ENCODE measurements around the gene MAPK1.
"Not testable (repeated sequence)": the region's sequence is repeated elsewhere in the genome, so short reads cannot be mapped to it uniquely, and the experiment has no call there.

MAPK1 gene

DNA sequence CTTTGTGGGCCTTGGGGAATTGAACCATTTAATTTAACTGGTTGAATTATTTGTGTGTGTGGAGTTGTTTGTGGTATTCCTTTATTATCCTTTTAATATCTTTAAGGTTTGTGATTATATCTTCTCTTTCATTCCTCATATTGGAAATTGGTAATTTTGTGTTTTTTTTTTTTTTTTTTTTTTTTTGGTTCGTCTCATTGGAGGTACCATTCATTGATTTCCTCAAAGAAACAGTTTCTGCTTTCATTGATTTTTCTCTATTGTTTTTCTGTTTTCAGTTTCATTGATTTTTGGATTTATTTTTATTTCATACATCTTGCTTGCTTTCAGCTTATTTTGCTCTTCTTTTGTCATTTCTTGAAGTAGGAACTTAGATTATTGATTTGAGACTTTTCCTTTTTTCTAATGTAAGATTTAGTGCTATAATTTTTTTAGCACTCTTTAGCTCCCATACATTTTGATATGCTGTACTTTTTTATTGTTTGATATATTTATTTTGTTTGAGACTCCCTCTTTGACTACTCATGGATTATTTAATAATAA is 31.0 kb upstream of the MAPK1 start:
- H3K27me3 ChIP-seq (ENCODE audit: control insufficient read depth, insufficient read depth, low read length) = no peaks in the 10 kb centered on the region
- H3K36me3 ChIP-seq (ENCODE audit: control insufficient read depth, insufficient read depth, low read length) = no peaks in the 10 kb centered on the region
- H3K4me3 ChIP-seq (ENCODE audit: low read length) = no peak overlapping the region
- H3K9ac ChIP-seq (ENCODE audit: low read length) = no peak overlapping the region
- no peaks in the 10 kb centered on the region for H3K4me1 ChIP-seq (ENCODE audit: control insufficient read depth, insufficient read depth, low read length)
- no peak overlapping the region for H3K27ac ChIP-seq (ENCODE audit: low read depth, low read length)

- Histone ChIP-seq H3K36me3 (ENCODE audit: control insufficient read depth, insufficient read depth, low read length) (no peaks in the 10 kb centered on the region), H3K27ac (ENCODE audit: low read depth, low read length) (no peak overlapping the region), H3K27me3 (ENCODE audit: control insufficient read depth, insufficient read depth, low read length) (no peaks in the 10 kb centered on the region), H3K4me1 (ENCODE audit: control insufficient read depth, insufficient read depth, low read length) (no peaks in the 10 kb centered on the region), H3K9ac (ENCODE audit: low read length) (no peak overlapping the region), H3K4me3 (ENCODE audit: low read length) (no peak overlapping the region)
These were observed 29.6 kb upstream of the MAPK1 start for GRCh38 chr22:21896951-21897513.

GRCh38 chr22:21896275-21896674 is 28.8 kb upstream of the MAPK1 start:
- not testable (repeated sequence) for H3K27ac ChIP-seq (ENCODE audit: low read depth, low read length); H3K4me3 ChIP-seq (ENCODE audit: low read length); H3K9ac ChIP-seq (ENCODE audit: low read length); H3K36me3 ChIP-seq (ENCODE audit: control insufficient read depth, insufficient read depth, low read length); H3K27me3 ChIP-seq (ENCODE audit: control insufficient read depth, insufficient read depth, low read length); H3K4me1 ChIP-seq (ENCODE audit: control insufficient read depth, insufficient read depth, low read length)

GRCh38 chr22:21894799-21895198 is 27.4 kb upstream of the MAPK1 start:
- no peaks in the 10 kb centered on the region for H3K4me1 ChIP-seq (ENCODE audit: control insufficient read depth, insufficient read depth, low read length)
- H3K27ac ChIP-seq (ENCODE audit: low read depth, low read length) = no peak overlapping the region
- H3K36me3 ChIP-seq (ENCODE audit: control insufficient read depth, insufficient read depth, low read length) = no peaks in the 10 kb centered on the region
- H3K9ac ChIP-seq (ENCODE audit: low read length) = no peak overlapping the region
- no peak overlapping the region for H3K4me3 ChIP-seq (ENCODE audit: low read length)
- no peaks in the 10 kb centered on the region for H3K27me3 ChIP-seq (ENCODE audit: control insufficient read depth, insufficient read depth, low read length)

DNA sequence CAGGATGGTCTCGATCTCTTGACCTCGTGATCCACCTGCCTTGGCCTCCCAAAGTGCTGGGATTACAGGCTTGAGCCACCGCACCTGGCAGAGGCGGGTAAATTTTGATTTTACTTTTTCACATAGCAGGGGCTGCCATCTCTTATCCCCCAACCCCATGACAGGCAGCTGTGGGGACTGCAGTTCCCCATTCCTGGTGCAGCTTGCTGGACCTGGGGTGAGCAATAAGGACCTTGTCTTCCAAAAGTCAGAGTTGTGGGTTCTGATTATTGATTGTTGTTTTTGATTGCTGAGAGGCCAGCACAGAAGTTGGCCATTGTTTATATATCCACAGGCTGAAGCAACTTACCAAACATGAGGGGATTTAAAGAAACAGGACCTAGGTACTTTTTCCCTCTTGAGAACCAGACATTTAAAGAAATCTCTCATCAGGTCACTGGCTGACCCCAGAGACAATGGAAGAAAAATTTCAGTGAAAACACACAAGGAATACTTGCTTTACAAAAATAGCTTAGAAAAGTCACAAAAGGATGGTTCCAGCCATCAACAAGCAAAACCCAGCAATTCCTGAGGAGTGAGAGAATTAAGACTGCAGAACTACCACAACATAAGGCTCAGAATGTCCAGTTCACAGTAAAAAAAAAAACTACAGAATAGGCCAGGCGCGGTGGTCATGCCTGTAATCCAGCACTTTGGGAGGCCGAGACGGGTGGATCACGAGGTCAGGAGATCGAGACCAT is 22.0 kb upstream of the MAPK1 start:
- Histone ChIP-seq H3K9ac (ENCODE audit: low read length) (no peak overlapping the region), H3K4me3 (ENCODE audit: low read length) (no peak overlapping the region), H3K4me1 (ENCODE audit: control insufficient read depth, insufficient read depth, low read length) (no peaks in the 10 kb centered on the region), H3K27ac (ENCODE audit: low read depth, low read length) (no peak overlapping the region), H3K27me3 (ENCODE audit: control insufficient read depth, insufficient read depth, low read length) (no peaks in the 10 kb centered on the region), H3K36me3 (ENCODE audit: control insufficient read depth, insufficient read depth, low read length) (no peaks in the 10 kb centered on the region)

GRCh38 chr22:21887841-21888240 is 20.4 kb upstream of the MAPK1 start:
- Histone ChIP-seq H3K9ac (ENCODE audit: low read length) (no peak overlapping the region), H3K27ac (ENCODE audit: low read depth, low read length) (no peak overlapping the region), H3K36me3 (ENCODE audit: control insufficient read depth, insufficient read depth, low read length) (no peaks in the 10 kb centered on the region), H3K27me3 (ENCODE audit: control insufficient read depth, insufficient read depth, low read length) (no peaks in the 10 kb centered on the region), H3K4me1 (ENCODE audit: control insufficient read depth, insufficient read depth, low read length) (no peaks in the 10 kb centered on the region), H3K4me3 (ENCODE audit: low read length) (no peak overlapping the region)

GRCh38 chr22:21883930-21884329 is 16.5 kb upstream of the MAPK1 start:
- H3K27me3 ChIP-seq (ENCODE audit: control insufficient read depth, insufficient read depth, low read length); H3K4me1 ChIP-seq (ENCODE audit: control insufficient read depth, insufficient read depth, low read length); H3K9ac ChIP-seq (ENCODE audit: low read length); H3K36me3 ChIP-seq (ENCODE audit: control insufficient read depth, insufficient read depth, low read length); H3K27ac ChIP-seq (ENCODE audit: low read depth, low read length); H3K4me3 ChIP-seq (ENCODE audit: low read length): not testable (repeated sequence)

DNA sequence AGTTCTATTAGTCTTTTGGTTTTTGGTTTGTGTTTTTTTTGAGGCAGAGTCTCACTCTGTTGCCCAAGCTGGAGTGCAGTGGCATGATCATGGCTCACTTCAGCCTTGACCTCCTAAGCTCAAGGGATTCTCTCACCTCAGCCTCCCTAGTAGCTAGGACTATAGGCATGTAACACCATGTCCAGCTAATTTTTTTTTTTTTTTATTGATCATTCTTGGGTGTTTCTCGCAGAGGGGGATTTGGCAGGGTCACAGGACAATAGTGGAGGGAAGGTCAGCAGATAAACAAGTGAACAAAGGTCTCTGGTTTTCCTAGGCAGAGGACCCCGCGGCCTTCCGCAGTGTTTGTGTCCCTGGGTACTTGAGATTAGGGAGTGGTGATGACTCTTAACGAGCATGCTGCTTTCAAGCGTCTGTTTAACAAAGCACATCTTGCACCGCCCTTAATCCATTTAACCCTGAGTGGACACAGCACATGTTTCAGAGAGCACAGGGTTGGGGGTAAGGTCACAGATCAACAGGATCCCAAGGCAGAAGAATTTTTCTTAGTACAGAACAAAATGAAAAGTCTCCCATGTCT is 15.4 kb upstream of the MAPK1 start:
- not testable (repeated sequence) for H3K4me3 ChIP-seq (ENCODE audit: low read length); H3K9ac ChIP-seq (ENCODE audit: low read length); H3K36me3 ChIP-seq (ENCODE audit: control insufficient read depth, insufficient read depth, low read length); H3K27ac ChIP-seq (ENCODE audit: low read depth, low read length); H3K27me3 ChIP-seq (ENCODE audit: control insufficient read depth, insufficient read depth, low read length); H3K4me1 ChIP-seq (ENCODE audit: control insufficient read depth, insufficient read depth, low read length)

DNA sequence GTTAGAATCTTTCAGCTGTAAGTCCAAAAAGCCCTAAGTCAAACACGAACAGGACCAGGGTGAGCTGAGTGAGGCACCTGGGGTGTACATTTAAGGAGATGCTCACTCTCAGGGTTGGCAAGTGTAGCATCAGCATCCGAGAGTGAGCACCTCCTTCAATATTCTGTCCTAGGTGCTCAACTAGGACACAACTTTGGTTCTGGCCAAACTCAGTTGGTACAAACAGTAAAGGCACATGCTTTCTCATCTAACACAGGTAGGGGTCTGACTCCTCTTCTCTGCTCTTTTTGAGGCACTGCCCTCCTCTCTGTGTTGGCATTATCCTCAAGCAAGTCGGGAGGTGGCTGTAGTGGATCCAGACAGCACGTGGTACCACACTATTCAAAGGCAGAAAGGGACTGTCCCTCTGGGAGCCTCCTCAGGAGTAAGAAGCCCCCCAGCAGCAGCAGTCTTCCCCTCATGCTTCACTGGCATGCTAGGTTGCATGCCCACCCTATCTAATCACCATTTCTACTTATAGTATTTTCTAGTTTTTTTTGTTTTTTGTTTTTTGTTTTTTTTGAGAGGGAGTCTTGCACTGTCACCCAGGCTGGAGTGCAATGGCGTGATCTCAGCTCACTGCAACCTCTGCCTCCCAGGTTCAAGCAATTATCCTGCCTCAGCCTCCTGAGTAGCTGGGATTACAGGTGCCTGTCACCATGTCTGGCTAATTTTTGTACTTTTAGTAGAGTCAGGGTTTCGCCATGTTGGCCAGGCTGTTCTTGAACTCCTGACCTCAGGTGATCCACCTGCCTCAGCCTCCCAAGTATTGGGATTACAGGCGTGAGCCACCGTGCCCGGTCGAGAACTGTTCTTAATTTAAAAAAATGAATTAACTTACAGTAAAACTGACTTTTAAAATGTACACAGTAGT is 14.7 kb upstream of the MAPK1 start:
- H3K4me3 ChIP-seq (ENCODE audit: low read length) = no peak overlapping the region
- H3K27me3 ChIP-seq (ENCODE audit: control insufficient read depth, insufficient read depth, low read length) = no peaks in the 10 kb centered on the region
- no peaks in the 10 kb centered on the region for H3K4me1 ChIP-seq (ENCODE audit: control insufficient read depth, insufficient read depth, low read length)
- no peak overlapping the region for H3K9ac ChIP-seq (ENCODE audit: low read length)
- no peaks in the 10 kb centered on the region for H3K36me3 ChIP-seq (ENCODE audit: control insufficient read depth, insufficient read depth, low read length)
- no peak overlapping the region for H3K27ac ChIP-seq (ENCODE audit: low read depth, low read length)

GRCh38 chr22:21876486-21877176 is 9.2 kb upstream of the MAPK1 start:
- no peaks in the 10 kb centered on the region for H3K4me1 ChIP-seq (ENCODE audit: control insufficient read depth, insufficient read depth, low read length)
- no peak overlapping the region for H3K9ac ChIP-seq (ENCODE audit: low read length)
- H3K4me3 ChIP-seq (ENCODE audit: low read length) = no peak overlapping the region
- no peak overlapping the region for H3K27ac ChIP-seq (ENCODE audit: low read depth, low read length)
- no peaks in the 10 kb centered on the region for H3K36me3 ChIP-seq (ENCODE audit: control insufficient read depth, insufficient read depth, low read length)
- no peaks in the 10 kb centered on the region for H3K27me3 ChIP-seq (ENCODE audit: control insufficient read depth, insufficient read depth, low read length)

GRCh38 chr22:21874953-21875352 is 7.5 kb upstream of the MAPK1 start:
- not testable (repeated sequence) for H3K36me3 ChIP-seq (ENCODE audit: control insufficient read depth, insufficient read depth, low read length); H3K4me1 ChIP-seq (ENCODE audit: control insufficient read depth, insufficient read depth, low read length); H3K4me3 ChIP-seq (ENCODE audit: low read length); H3K27ac ChIP-seq (ENCODE audit: low read depth, low read length); H3K27me3 ChIP-seq (ENCODE audit: control insufficient read depth, insufficient read depth, low read length); H3K9ac ChIP-seq (ENCODE audit: low read length)

GRCh38 chr22:21873619-21874018 is 6.2 kb upstream of the MAPK1 start:
- no peak overlapping the region for H3K9ac ChIP-seq (ENCODE audit: low read length)
- H3K4me3 ChIP-seq (ENCODE audit: low read length) = no peak overlapping the region
- H3K4me1 ChIP-seq (ENCODE audit: control insufficient read depth, insufficient read depth, low read length) = no peaks in the 10 kb centered on the region
- H3K27ac ChIP-seq (ENCODE audit: low read depth, low read length) = no peak overlapping the region
- H3K27me3 ChIP-seq (ENCODE audit: control insufficient read depth, insufficient read depth, low read length) = no peaks in the 10 kb centered on the region
- no peaks in the 10 kb centered on the region for H3K36me3 ChIP-seq (ENCODE audit: control insufficient read depth, insufficient read depth, low read length)
